ENCODE data around the gene COL26A1.

Gene COL26A1

DNA sequence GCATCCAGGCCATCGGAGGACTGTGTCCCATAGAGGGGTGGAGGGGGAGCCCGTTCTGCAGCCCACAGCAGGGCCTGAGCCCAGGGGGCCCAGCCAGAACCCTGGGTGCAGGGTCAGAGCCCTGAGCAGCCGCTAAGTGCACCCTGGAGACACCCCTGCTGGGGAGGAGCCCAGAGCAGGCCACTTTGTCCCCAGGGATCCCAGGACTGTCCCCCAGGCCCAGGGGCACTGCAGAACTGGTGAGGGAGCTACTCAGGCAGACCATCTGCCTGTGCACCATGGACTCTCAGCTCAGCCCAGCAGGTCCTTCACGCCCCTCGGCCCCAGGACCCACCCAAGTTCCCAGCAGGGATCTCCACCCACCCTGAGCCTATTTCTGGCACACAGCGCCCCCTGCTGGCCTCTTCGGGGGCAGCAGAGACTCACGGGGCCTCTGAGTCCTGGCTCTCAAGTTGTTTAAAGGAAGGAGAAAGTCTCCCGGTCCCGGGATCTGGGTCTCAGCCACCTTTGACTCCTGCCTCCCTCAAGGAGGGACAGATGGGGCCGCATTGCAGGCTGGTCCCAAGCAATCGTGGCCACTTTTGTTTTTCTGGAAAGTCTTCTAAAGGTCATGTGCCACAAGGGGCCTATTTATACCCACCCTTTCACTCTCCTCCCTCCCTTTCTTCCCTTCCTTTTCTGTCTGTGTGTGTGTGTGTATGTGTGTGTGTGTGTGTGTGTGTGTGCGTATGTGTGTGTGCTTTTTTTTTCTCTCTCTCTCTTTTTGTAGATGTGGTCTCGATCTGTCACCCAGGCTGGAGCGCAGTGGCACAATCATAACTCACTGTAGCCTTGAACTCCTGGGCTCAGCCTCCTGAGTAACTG lies 176.2 kb downstream of the COL26A1 start:
- Histone ChIP-seq H3K9me3 (ENCODE audit: control insufficient read depth in 1 of 2, low read length in 2 of 2) (no peaks in the 10 kb centered on the region), H3K27me3 (ENCODE audit: low read depth, low read length) (no peaks in the 10 kb centered on the region), H3K4me1 (ENCODE audit: control insufficient read depth in 1 of 2, insufficient read depth in 2 of 2, low read length in 2 of 2) (peaks cover 0 to 8% of the 10 kb centered on the region in 2 donors), H3K27ac (ENCODE audit: low read length) (no peak overlapping the region), H3K4me3 (ENCODE audit: low read depth in 1 of 2, low read length in 2 of 2) (no peak overlapping the region), H3K36me3 (ENCODE audit: control insufficient read depth in 1 of 2, insufficient read depth in 2 of 2, low read length in 2 of 2) (no peaks in the 10 kb centered on the region)

DNA sequence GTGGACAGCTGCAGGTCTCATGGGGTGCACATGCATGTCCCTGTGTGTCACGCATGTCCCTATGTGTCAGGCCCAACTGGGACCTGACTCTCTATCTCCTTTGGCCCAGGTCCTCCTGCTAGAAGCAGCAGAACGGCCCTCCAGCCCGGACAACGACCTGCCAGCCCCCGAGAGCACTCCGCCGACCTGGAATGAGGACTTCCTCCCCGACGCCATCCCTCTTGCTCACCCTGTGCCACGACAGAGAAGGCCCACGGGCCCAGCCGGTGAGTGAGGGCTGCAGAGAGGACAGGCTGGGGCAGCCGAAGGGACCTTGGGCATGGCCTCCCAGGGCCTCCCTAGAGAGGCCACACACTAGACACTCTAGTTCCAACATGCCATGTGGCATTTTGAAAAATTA lies 177.1 kb downstream of the COL26A1 start:
- Histone ChIP-seq H3K9me3 (ENCODE audit: control insufficient read depth in 1 of 2, low read length in 2 of 2) (no peaks in the 10 kb centered on the region), H3K27ac (ENCODE audit: low read length) (no peak overlapping the region), H3K36me3 (ENCODE audit: control insufficient read depth in 1 of 2, insufficient read depth in 2 of 2, low read length in 2 of 2) (no peaks in the 10 kb centered on the region), H3K4me3 (ENCODE audit: low read depth in 1 of 2, low read length in 2 of 2) (no peak overlapping the region), H3K4me1 (ENCODE audit: control insufficient read depth in 1 of 2, insufficient read depth in 2 of 2, low read length in 2 of 2) (peaks cover 0 to 8% of the 10 kb centered on the region in 2 donors), H3K27me3 (ENCODE audit: low read depth, low read length) (no peaks in the 10 kb centered on the region)

DNA sequence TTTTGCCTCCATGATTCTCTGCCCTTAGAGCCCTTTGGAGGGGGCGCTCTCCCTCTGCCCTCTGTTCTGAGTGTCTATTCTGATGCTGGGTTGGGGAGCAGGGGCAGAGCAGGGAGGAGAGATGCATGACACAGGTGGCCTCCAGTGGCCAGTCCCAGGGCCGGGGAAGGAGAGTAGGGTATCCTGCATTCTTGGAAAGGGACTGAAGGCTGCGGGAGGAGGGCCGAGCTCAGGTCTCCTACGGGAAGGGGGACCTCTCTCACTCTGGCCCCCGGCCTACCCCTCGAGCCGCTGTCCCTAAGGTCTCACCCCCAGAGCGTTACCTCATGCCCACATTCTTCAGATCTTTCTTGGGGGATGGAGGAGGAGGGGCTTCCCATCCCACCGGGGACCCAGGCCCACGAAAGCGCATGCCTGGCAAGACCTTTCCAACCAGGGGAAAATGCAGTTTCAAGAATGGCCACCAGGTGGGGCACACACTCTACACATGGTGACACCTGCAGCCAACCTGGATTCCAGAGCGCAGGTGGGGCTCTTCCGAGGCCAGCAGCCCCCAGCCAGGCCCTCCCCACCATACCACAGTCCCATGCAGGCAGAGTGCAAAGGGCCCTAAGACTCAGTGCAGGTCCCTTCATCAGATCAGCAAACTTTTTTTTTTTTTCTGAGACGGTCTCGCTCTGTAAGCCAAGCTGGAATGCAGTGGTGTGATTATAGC lies 180.0 kb downstream of the COL26A1 start:
- H3K4me3 ChIP-seq (ENCODE audit: low read depth in 1 of 2, low read length in 2 of 2), result no peak overlapping the region
- no peak overlapping the region for H3K27ac ChIP-seq (ENCODE audit: low read length)
- H3K4me1 ChIP-seq (ENCODE audit: control insufficient read depth in 1 of 2, insufficient read depth in 2 of 2, low read length in 2 of 2), result peaks cover 0 to 4% of the 10 kb centered on the region in 2 donors
- H3K27me3 ChIP-seq (ENCODE audit: low read depth, low read length), result no peaks in the 10 kb centered on the region
- H3K9me3 ChIP-seq (ENCODE audit: control insufficient read depth in 1 of 2, low read length in 2 of 2), result no peaks in the 10 kb centered on the region
- no peaks in the 10 kb centered on the region for H3K36me3 ChIP-seq (ENCODE audit: control insufficient read depth in 1 of 2, insufficient read depth in 2 of 2, low read length in 2 of 2)

DNA sequence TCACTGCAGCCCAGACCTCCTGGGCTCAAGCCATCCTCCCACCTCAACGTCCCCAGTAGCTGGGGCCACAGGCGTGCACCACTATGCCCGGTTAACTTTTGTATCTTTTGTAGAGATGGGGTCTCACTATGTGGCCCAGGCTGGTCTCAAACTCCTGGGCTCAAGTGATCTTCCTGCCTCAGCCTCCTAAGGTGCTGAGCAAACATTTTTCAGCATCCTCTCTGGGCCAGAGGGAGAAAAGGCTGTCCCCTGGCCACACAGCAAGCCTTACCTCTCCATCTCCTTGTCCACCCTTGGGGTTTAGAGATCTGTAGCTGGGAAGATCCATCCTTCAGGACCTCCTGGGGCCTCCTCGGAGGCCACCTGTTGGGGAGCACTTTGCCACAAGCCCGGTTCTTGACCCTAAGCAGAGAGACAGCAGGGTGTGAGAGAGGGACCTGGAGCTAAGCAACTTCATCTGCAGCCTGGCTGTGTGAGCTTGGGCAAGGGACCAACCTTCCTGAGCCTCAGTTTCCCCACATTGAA lies 180.6 kb downstream of the COL26A1 start:
- no peak overlapping the region for H3K27ac ChIP-seq (ENCODE audit: low read length)
- no peaks in the 10 kb centered on the region for H3K27me3 ChIP-seq (ENCODE audit: low read depth, low read length)
- no peaks in the 10 kb centered on the region for H3K36me3 ChIP-seq (ENCODE audit: control insufficient read depth in 1 of 2, insufficient read depth in 2 of 2, low read length in 2 of 2)
- H3K4me1 ChIP-seq (ENCODE audit: control insufficient read depth in 1 of 2, insufficient read depth in 2 of 2, low read length in 2 of 2), result peaks cover 0 to 4% of the 10 kb centered on the region in 2 donors
- no peak overlapping the region for H3K4me3 ChIP-seq (ENCODE audit: low read depth in 1 of 2, low read length in 2 of 2)
- H3K9me3 ChIP-seq (ENCODE audit: control insufficient read depth in 1 of 2, low read length in 2 of 2), result no peaks in the 10 kb centered on the region

DNA sequence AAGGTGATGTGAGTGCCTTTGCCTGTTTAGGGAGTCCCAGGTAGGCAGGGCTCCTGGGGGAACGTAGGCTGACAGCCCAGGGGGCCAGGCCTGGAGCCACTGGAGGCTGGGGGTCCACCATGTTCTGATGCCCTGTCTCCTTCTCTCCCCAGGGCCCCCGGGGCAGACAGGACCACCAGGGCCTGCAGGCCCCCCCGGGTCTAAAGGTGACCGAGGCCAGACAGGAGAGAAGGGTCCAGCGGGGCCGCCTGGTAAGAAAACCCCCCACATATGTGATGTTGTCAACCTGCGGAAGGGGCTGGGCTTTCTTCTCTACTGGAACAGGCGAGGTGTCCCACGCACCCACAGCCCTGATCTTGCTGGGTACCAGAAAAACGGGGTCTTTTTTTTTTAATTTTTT lies 181.2 kb downstream of the COL26A1 start:
- H3K36me3 ChIP-seq (ENCODE audit: control insufficient read depth in 1 of 2, insufficient read depth in 2 of 2, low read length in 2 of 2), result no peaks in the 10 kb centered on the region
- no peaks in the 10 kb centered on the region for H3K9me3 ChIP-seq (ENCODE audit: control insufficient read depth in 1 of 2, low read length in 2 of 2)

DNA sequence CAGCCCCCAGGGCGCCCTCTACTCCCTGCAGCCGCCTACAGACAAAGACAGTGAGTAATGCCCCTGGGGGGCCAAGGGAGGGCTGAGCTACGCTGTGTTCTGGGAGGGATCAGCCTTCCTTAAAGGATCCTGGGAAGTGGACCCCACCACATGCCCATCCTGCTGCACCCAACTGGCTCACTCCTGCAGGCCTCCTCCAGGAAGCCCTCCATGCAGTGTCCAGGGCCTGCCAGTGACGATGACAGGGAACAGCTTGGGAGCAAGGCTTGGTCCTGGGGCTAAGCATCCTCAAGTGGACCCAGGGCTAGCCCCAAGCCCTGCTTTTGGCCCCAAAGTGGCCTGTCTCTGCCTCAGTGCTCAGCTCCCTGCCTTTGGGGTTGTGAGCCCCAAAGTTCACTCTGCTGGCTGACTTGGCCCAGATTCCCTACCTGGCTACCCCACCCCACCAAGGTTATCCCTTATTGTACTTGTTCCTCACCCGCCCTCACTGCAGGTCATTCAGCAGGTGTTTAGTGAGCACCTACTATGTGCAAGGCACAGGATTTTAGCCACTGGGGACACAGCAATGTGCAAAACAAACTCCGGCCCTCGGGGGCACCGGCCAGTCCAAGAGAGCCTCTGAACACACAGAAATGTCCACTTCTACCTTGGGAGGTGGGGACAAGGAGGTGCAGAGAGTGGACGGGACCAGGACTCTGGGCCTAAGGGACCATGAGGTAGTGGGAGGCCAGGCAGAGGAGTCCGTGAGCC lies 182.9 kb downstream of the COL26A1 start:
- Histone ChIP-seq H3K27me3 (ENCODE audit: low read depth, low read length) (no peaks in the 10 kb centered on the region), H3K4me3 (ENCODE audit: low read depth in 1 of 2, low read length in 2 of 2) (no peak overlapping the region), H3K9me3 (ENCODE audit: control insufficient read depth in 1 of 2, low read length in 2 of 2) (no peaks in the 10 kb centered on the region), H3K27ac (ENCODE audit: low read length) (no peak overlapping the region), H3K36me3 (ENCODE audit: control insufficient read depth in 1 of 2, insufficient read depth in 2 of 2, low read length in 2 of 2) (no peaks in the 10 kb centered on the region), H3K4me1 (ENCODE audit: control insufficient read depth in 1 of 2, insufficient read depth in 2 of 2, low read length in 2 of 2) (no peaks in the 10 kb centered on the region)

More for the DNA sequence above, 181.2 kb downstream of the COL26A1 start:
- peaks cover 0 to 2% of the 10 kb centered on the region in 2 donors for H3K4me1 ChIP-seq (ENCODE audit: control insufficient read depth in 1 of 2, insufficient read depth in 2 of 2, low read length in 2 of 2)
- H3K4me3 ChIP-seq (ENCODE audit: low read depth in 1 of 2, low read length in 2 of 2), result no peak overlapping the region
- H3K27ac ChIP-seq (ENCODE audit: low read length), result no peak overlapping the region
- H3K27me3 ChIP-seq (ENCODE audit: low read depth, low read length), result no peaks in the 10 kb centered on the region

DNA sequence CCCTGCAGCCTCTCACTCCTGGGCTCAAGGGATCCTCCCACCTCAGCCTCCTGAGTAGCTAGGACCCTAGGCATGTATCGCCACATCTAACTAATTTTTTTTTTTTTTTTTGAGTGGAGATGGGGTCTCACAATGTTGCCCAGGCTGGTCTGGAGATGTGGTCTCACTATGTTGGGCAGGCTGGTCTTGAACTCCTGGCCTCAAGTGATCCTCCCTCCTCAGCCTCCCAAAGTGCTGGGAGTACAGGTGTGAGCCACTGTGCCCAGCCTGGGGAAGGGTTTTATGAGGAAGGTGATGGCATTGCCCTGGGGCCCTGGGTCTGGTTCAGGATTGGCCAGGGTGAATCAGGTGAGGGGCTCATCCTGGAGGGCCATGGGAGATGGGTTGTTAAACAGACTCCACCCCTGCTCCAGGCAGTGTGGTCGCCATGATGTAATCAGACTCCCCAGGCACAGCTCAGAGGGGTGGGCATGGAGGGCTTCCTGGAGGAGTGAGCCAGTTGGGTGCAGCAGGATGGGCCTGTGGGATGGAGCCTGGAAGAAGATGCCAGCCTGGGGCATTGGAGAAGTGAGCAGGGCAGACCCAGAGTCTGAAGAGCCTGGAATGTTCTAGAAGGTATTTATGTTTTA lies 183.7 kb downstream of the COL26A1 start:
- Histone ChIP-seq H3K4me3 (ENCODE audit: low read depth in 1 of 2, low read length in 2 of 2) (no peak overlapping the region), H3K4me1 (ENCODE audit: control insufficient read depth in 1 of 2, insufficient read depth in 2 of 2, low read length in 2 of 2) (no peaks in the 10 kb centered on the region), H3K27me3 (ENCODE audit: low read depth, low read length) (no peaks in the 10 kb centered on the region), H3K9me3 (ENCODE audit: control insufficient read depth in 1 of 2, low read length in 2 of 2) (no peaks in the 10 kb centered on the region), H3K27ac (ENCODE audit: low read length) (no peak overlapping the region), H3K36me3 (ENCODE audit: control insufficient read depth in 1 of 2, insufficient read depth in 2 of 2, low read length in 2 of 2) (no peaks in the 10 kb centered on the region)

DNA sequence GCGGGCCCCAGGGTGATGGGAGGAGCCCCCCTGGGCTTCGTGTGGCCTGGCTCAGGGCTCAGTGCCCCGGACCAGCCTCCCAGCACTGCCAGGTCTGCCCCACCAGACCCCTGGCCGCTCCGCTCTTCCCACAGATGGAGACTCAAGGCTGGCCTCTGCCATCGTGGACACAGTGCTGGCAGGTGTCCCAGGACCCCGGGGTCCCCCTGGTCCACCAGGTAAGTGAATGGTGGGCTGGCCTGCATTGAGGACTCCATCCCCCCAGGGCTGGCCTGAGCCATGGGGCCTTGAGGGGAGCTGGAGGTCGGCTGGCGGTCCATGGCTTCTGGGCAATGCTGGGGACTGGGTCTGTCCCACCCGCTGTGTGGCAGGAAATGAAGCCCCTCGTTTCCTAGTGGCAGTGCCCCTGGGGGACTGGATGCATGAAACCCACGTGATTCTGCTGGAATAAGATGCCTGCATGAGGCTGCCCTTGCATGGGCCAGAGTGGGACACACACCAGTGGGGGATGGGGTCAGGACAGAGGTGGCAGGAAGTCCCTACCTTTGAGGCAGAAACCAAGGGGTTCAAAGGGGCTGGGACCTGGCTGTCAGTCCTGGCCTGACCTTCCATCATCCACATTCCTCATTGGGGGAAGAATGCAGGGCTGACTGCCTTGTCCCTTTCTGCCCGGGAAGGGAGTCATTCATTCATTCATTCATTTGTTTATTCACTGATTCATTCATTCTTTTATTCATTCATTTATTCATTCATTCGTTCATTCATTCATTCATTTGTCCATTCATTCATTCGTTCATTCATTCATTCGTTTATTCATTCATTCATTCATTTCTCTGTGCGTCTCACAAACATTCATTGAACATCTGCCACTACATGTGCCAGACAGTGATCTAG lies 184.6 kb downstream of the COL26A1 start:
- no peaks in the 10 kb centered on the region for H3K4me1 ChIP-seq (ENCODE audit: control insufficient read depth in 1 of 2, insufficient read depth in 2 of 2, low read length in 2 of 2)
- H3K27me3 ChIP-seq (ENCODE audit: low read depth, low read length), result no peaks in the 10 kb centered on the region
- no peak overlapping the region for H3K4me3 ChIP-seq (ENCODE audit: low read depth in 1 of 2, low read length in 2 of 2)
- no peaks in the 10 kb centered on the region for H3K36me3 ChIP-seq (ENCODE audit: control insufficient read depth in 1 of 2, insufficient read depth in 2 of 2, low read length in 2 of 2)
- H3K9me3 ChIP-seq (ENCODE audit: control insufficient read depth in 1 of 2, low read length in 2 of 2), result no peaks in the 10 kb centered on the region
- H3K27ac ChIP-seq (ENCODE audit: low read length), result no peak overlapping the region

DNA sequence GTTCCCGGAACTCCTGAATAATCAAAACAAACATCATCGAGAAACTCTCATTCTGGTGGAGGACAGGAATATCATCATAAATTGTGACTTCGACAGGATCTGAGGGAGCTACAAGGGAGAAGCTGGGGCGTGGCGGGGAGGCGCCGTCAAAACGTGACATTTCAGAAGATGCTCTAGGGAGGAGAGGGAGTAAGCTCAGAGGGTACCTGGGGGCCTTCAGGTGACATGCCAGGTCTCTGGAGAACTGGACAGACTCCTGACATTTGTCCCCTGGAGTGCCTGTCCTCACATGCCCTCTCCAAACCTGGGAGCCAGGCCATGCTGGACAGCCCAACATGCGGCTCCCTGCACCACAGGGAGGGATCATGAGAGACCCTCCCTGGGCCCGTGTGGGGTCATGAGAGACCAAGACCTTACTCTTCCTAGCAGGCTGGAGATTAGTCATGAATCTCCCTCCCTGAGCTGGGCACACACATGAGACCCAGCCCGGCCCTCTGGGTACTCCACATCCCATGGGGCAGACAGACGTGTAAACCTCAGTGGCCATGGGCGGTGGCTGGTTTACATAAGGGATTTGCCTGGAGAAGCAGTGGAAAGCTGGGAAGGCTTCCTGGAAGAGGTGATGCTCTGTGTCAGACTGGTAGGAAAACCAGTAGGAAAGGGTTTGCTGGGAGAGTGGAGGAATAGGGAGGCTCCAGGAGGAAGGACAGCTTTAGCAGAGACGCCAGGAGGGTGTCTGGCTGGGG lies 185.4 kb downstream of the COL26A1 start:
- H3K4me3 ChIP-seq (ENCODE audit: low read depth in 1 of 2, low read length in 2 of 2), result no peak overlapping the region
- no peaks in the 10 kb centered on the region for H3K36me3 ChIP-seq (ENCODE audit: control insufficient read depth in 1 of 2, insufficient read depth in 2 of 2, low read length in 2 of 2)
- H3K4me1 ChIP-seq (ENCODE audit: control insufficient read depth in 1 of 2, insufficient read depth in 2 of 2, low read length in 2 of 2), result no peaks in the 10 kb centered on the region
- H3K27ac ChIP-seq (ENCODE audit: low read length), result no peak overlapping the region
- H3K9me3 ChIP-seq (ENCODE audit: control insufficient read depth in 1 of 2, low read length in 2 of 2), result no peaks in the 10 kb centered on the region
- no peaks in the 10 kb centered on the region for H3K27me3 ChIP-seq (ENCODE audit: low read depth, low read length)

DNA sequence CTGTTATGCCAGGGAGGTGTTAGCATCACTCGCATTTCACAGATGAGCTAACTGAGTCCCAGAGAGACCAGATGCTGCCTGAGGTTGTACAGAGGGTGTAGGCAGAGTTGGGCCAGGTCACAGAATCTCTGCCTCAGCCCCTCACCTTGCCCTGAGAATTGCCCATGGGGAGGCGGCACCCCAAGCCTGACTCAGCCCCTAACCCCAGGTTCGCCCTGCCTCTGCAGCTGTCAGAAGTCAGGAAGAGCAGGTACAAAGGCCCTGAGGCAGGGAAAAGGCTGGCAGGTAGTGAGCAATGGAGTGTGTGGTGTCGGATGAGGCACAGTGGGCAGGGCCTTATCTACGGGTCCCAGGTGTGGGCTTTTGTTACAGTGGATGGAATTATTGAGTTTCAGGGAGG lies 187.1 kb downstream of the COL26A1 start:
- Histone ChIP-seq H3K4me3 (ENCODE audit: low read depth in 1 of 2, low read length in 2 of 2) (no peak overlapping the region), H3K27me3 (ENCODE audit: low read depth, low read length) (no peaks in the 10 kb centered on the region), H3K27ac (ENCODE audit: low read length) (no peak overlapping the region), H3K9me3 (ENCODE audit: control insufficient read depth in 1 of 2, low read length in 2 of 2) (no peaks in the 10 kb centered on the region), H3K4me1 (ENCODE audit: control insufficient read depth in 1 of 2, insufficient read depth in 2 of 2, low read length in 2 of 2) (no peaks in the 10 kb centered on the region), H3K36me3 (ENCODE audit: control insufficient read depth in 1 of 2, insufficient read depth in 2 of 2, low read length in 2 of 2) (no peaks in the 10 kb centered on the region)

All from muscle layer of duodenum (tissue), 2 donors.